HepG2 (cell line): Measurements from ENCODE around the gene TOP2A. TPM values are rescaled to one million over a fixed set of nuclear protein-coding genes. Genes with fewer than 3 reads are reported as not detected.

Source experiments
- IRF9 ChIP-seq: sonication (generic); formaldehyde crosslinking; IDR thresholded peaks from 2 replicates; pipeline ENCODE4 v1.8.0; 2022; ENCODE audit warnings: missing genetic modification reagents, mild to moderate bottlenecking, borderline replicate concordance
- MED1 ChIP-seq: sonication (generic); formaldehyde crosslinking; IDR thresholded peaks from 2 replicates; pipeline ENCODE4 v1.4.0; 2020; ENCODE audit warnings: missing genetic modification reagents
- PRDM4 ChIP-seq: sonication (generic); formaldehyde crosslinking; IDR thresholded peaks from 2 replicates; pipeline ENCODE4 v1.9.0; 2021; ENCODE audit warnings: missing genetic modification reagents, borderline replicate concordance
- SRY ChIP-seq: sonication (generic); formaldehyde crosslinking; IDR thresholded peaks from 2 replicates; pipeline ENCODE4 v1.8.0; 2022; ENCODE audit warnings: mild to moderate bottlenecking, missing genetic modification reagents
- THAP11 ChIP-seq: IDR thresholded peaks from 2 replicates; pipeline ENCODE4 v1.6.1; 2016; ENCODE audit warnings: missing biosample characterization, missing genetic modification reagents
- ZBTB38 ChIP-seq: sonication (generic); formaldehyde crosslinking; IDR thresholded peaks from 2 replicates; pipeline ENCODE4 v1.5.1; 2020; ENCODE audit warnings: mild to moderate bottlenecking, missing genetic modification reagents
- ZBTB40 ChIP-seq, 2 experiments: fragments of 450-650 bp in 1 of 2; sonication (generic) in 1 of 2; formaldehyde crosslinking in 1 of 2; IDR thresholded peaks; 2 replicates each; pipeline versions ENCODE4 v1.6.1 to v1.8.0; 2016 to 2022; ENCODE audit warnings: antibody characterized with exemption in 1 of 2, mild to moderate bottlenecking in 1 of 2, missing genetic modification reagents in 1 of 2
- ZNF30 ChIP-seq: sonication (generic); formaldehyde crosslinking; IDR thresholded peaks from 2 replicates; pipeline ENCODE4 v1.5.0; 2020; ENCODE audit warnings: mild to moderate bottlenecking, missing genetic modification reagents
- ZNF564 ChIP-seq: sonication (generic); formaldehyde crosslinking; IDR thresholded peaks from 2 replicates; pipeline ENCODE4 v1.8.1; 2023; ENCODE audit warnings: mild to moderate bottlenecking, missing genetic modification reagents
- ZSCAN21 ChIP-seq: sonication (generic); formaldehyde crosslinking; IDR thresholded peaks from 2 replicates; pipeline ENCODE4 v1.8.0; 2022; ENCODE audit warnings: mild to moderate bottlenecking, missing genetic modification reagents, moderate library complexity, borderline replicate concordance
- polyA plus RNA-seq, 8 experiments: library from polyadenylated mRNA; depleted of rRNA in 3 of 8; stranded (reverse) in 7 of 8; unstranded in 1 of 8; fragments of >200 nt; fragmentation: Illumina TruSeq in 4 of 8; extraction: Trizol in 4 of 8; gene quantifications; 2 replicates each; pipeline versions ENCODE4 v1.2.1 to v1.2.3, GENCODE V29; 2011 to 2016; ENCODE audit warnings: low read depth in 4 of 8, missing spikeins in 1 of 8, mixed read lengths in 1 of 8; ENCODE audit not compliant: insufficient read depth in 1 of 8
- total RNA-seq, 5 experiments: library from RNA; depleted of rRNA; stranded (reverse); fragments of >200 nt; fragmentation: Illumina TruSeq; extraction: Trizol; gene quantifications; 2 replicates each; pipeline ENCODE4 v1.2.3, GENCODE V29; 2016; ENCODE audit warnings: low read depth in 1 of 5
- TF ChIP-seq, protein P1 (sequence below): sonication (generic); formaldehyde crosslinking; IDR thresholded peaks from 2 replicates; pipeline ENCODE4 v1.4.0; 2020; ENCODE audit warnings: missing genetic modification reagents, borderline replicate concordance

TOP2A gene
- total and polyA plus RNA-seq, 2 of the 13 experiments (the other 11 are each of a cell fraction or from before 2014, with no cell fraction given) = 108 to 327 TPM

DNA sequence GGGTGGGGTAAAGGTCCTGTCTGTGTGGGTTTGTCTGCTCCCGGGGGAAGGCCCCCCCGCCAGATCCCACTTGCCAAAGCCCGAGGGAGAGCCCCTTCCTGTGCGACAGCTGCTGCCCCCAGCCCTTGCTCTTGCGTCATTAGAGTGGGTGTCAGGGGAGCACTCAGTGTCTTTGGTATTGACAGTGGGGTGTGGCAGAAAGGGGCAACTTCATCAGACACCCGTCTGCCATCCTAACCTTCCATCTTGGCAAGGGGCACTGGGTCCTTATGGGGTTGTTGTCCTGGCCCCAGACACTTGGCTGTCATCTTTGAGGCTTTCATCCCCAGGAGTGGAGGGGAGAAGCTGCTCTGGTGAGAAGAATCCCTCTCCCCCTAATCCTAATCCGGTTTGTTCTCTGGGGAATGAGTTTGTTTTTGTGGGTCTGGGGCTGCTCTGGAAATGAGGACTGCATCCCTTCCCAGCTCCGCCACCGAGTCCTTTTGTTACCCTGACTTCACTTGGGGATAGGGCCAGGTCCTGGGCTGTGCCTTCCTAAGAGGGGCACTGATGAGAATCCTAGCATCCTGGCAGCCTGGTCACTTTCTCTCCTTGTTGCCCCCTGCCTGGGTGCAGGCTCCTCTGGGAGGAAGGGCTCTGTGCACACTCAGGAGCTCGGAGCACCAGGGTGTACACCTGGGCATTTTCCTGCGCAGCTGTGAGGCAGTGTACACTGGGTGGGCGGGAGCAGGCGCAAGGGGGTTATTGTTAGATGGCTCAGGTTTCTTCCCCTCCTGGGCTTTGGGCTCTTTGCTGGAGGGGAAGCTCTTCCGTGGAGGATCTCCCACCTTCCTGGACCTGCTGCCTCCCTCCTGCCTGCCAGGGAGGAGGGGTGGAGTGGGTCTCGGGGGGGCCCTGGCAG lies 74.2 kb downstream of the TOP2A start (continued):
- TF ChIP-seq PRDM4 (CRISPR knock-in tag) = no peak
- no peak for TF ChIP-seq ZNF564
- no peak for TF ChIP-seq THAP11 (CRISPR knock-in tag)
- TF ChIP-seq ZSCAN21 (CRISPR knock-in tag) = 0 out of 2 replicates have a peak, but pooled peaks have one; percentile 9
- no peak; the same call in 1 of the 2 replicates for TF ChIP-seq MED1 (CRISPR knock-in tag)
- TF ChIP-seq, protein P1, sequence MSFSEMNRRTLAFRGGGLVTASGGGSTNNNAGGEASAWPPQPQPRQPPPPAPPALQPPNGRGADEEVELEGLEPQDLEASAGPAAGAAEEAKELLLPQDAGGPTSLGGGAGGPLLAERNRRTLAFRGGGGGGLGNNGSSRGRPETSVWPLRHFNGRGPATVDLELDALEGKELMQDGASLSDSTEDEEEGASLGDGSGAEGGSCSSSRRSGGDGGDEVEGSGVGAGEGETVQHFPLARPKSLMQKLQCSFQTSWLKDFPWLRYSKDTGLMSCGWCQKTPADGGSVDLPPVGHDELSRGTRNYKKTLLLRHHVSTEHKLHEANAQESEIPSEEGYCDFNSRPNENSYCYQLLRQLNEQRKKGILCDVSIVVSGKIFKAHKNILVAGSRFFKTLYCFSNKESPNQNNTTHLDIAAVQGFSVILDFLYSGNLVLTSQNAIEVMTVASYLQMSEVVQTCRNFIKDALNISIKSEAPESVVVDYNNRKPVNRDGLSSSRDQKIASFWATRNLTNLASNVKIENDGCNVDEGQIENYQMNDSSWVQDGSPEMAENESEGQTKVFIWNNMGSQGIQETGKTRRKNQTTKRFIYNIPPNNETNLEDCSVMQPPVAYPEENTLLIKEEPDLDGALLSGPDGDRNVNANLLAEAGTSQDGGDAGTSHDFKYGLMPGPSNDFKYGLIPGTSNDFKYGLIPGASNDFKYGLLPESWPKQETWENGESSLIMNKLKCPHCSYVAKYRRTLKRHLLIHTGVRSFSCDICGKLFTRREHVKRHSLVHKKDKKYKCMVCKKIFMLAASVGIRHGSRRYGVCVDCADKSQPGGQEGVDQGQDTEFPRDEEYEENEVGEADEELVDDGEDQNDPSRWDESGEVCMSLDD = no peak
- TF ChIP-seq IRF9 (CRISPR knock-in tag) = no peak
- TF ChIP-seq ZBTB38 (CRISPR knock-in tag) = 0 out of 2 replicates have a peak, but pooled peaks have one; percentile 14
- no peak for TF ChIP-seq ZNF30 (CRISPR knock-in tag)
- TF ChIP-seq SRY (CRISPR knock-in tag) = 0 out of 2 replicates have a peak, but pooled peaks have one; percentile 16
- TF ChIP-seq ZBTB40 (IDR thresholded peaks at IDR 0.05) = no peak
- 0 out of 2 replicates have a peak, but pooled peaks have one; percentile 9 for TF ChIP-seq ZBTB40 (CRISPR knock-in tag; IDR thresholded peaks at IDR 0.05)
